Calu3 (cell line): Measurements from ENCODE around the gene NUDT14. TPM values are rescaled to one million over a fixed set of nuclear protein-coding genes. Genes with fewer than 3 reads are reported as not detected.

Source experiments
- BruUV-seq: library from RNA; stranded (reverse); fragments of 400-500 nt; replicated peaks from 2 replicates; lab custom pipeline; 2021; lab: Mats Ljungman, UMichigan
- CTCF ChIA-PET: fragments of 300-600 bp; sonication (Branson Sonifier 250); formaldehyde crosslinking; loops from one replicate; lab custom pipeline; 2022; ENCODE audit warnings: antibody characterized with exemption; lab: Charles Lee
- DNase-seq: peaks from one replicate; pipeline ENCODE4 v3.0.0; 2022
- H3K27ac Mint-ChIP-seq: one replicate; pipeline ENCODE4 v1.8.0; 2022; ENCODE audit warnings: mixed read lengths; ENCODE audit not compliant: unreplicated experiment
- H3K27me3 Mint-ChIP-seq: one replicate; pipeline ENCODE4 v1.8.0; 2022; ENCODE audit warnings: mixed read lengths; ENCODE audit not compliant: unreplicated experiment
- H3K36me3 Mint-ChIP-seq: one replicate; pipeline ENCODE4 v1.8.0; 2022; ENCODE audit warnings: mild to moderate bottlenecking, moderate library complexity, mixed read lengths; ENCODE audit not compliant: insufficient read depth, unreplicated experiment
- H3K4me1 Mint-ChIP-seq: one replicate; pipeline ENCODE4 v1.8.0; 2022; ENCODE audit warnings: mild to moderate bottlenecking, low read depth, mixed read lengths; ENCODE audit not compliant: unreplicated experiment
- H3K4me3 Mint-ChIP-seq: one replicate; pipeline ENCODE4 v1.8.0; 2022; ENCODE audit warnings: mild to moderate bottlenecking, low read depth, moderate library complexity, mixed read lengths; ENCODE audit not compliant: unreplicated experiment
- H3K9me3 Mint-ChIP-seq: one replicate; pipeline ENCODE4 v1.8.0; 2022; ENCODE audit warnings: low read depth, mixed read lengths; ENCODE audit not compliant: unreplicated experiment
- intact Hi-C: fragments of 100-400 bp; cut with micrococcal nuclease; formaldehyde crosslinking; loops from one replicate; pipeline ENCODE4 v1.10.0; 2022; ENCODE audit not compliant: unreplicated experiment
- total RNA-seq: library from RNA; stranded (reverse); gene quantifications from 2 replicates; pipeline ENCODE4 v1.2.3, GENCODE V29; 2022
- TF ChIP-seq, protein P1 (sequence below): fragments of 200-600 bp; IDR thresholded peaks from one replicate; pipeline ENCODE4 v1.8.0; 2022; ENCODE audit warnings: antibody characterized with exemption; ENCODE audit not compliant: unreplicated experiment

Gene NUDT14
- total RNA-seq, 1 experiment from 2014 or later, result 38.0 TPM

DNA sequence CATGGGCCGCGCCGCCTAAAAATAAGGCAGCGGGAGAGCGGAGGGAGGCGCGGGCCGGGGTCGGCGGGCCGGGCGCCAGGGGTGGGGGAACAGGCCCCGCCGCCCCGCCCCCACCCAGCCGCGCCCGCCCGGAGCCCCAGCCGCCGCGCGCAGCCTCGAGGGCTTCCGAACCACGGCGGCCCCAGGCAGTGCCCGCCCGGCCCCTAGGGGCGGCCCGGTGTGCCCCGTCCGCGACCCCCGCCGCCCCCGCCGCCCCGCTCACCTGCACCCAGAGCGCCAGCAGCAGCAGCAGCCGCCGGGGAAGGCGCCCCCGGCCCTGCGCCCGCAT, 13.1 kb downstream of the NUDT14 start:
- intact Hi-C loops, result loop anchor here (5.0 kb wide), 1 partner anchor 76 kb away; no protein-coding TSS in a partner anchor
- CTCF ChIA-PET, result interaction anchor here (1.0 kb wide), 1 partner anchor 76 kb away, joined by 3 read pairs; no protein-coding TSS in a partner anchor
- Mint-ChIP-seq H3K4me1 (peaks cover 10% of the 10 kb centered on the region), H3K27ac (no peak overlapping the region), H3K27me3 (peaks cover 11% of the 10 kb centered on the region), H3K4me3 (peak overlapping the region; percentile 55), H3K9me3 (no peaks in the 10 kb centered on the region), H3K36me3 (peaks cover 18% of the 10 kb centered on the region)
- no TSS peak for BruUV-seq
- TF ChIP-seq, protein P1, sequence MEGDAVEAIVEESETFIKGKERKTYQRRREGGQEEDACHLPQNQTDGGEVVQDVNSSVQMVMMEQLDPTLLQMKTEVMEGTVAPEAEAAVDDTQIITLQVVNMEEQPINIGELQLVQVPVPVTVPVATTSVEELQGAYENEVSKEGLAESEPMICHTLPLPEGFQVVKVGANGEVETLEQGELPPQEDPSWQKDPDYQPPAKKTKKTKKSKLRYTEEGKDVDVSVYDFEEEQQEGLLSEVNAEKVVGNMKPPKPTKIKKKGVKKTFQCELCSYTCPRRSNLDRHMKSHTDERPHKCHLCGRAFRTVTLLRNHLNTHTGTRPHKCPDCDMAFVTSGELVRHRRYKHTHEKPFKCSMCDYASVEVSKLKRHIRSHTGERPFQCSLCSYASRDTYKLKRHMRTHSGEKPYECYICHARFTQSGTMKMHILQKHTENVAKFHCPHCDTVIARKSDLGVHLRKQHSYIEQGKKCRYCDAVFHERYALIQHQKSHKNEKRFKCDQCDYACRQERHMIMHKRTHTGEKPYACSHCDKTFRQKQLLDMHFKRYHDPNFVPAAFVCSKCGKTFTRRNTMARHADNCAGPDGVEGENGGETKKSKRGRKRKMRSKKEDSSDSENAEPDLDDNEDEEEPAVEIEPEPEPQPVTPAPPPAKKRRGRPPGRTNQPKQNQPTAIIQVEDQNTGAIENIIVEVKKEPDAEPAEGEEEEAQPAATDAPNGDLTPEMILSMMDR, result no peak
- DNase-seq, result no peak

DNA sequence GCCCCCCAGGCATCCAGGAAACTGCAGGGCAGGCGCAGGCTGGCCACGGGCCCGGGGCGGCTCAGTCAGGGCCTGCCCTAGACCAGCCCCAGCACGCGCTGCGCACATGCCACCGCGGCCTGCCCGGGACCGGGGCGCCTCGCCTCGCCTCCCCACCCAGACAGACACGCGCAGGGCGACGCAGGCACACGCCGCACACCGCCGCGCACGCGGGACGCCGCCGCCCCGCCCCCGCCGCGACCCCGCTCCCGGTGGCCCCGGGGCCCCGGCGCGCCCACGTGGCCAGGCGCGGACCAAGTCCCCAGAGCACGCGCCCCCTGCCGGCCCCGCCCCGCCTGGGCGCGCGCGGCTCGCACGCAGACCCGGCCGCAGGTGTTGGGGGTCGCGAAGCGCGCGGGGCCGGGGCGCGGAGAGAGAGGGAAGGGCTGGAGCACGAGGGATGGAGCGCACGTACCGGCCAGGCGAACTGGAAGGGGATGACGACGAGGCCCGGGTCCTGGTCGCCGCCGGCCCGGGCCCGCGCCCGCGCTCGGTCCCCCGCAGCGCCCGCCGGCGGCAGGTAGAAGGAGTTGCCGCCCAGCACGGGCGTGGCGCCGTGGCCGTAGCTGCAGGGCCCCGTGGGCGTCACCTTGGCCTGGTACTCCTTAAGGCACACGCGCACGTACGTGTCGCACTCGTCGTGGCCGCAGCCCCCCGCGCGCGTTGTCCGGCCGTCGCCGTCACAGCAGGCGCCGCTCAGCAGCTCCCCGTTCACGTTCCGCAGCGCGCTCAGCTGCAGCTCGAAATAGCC, 13.6 kb downstream of the NUDT14 start:
- intact Hi-C loops, result loop anchor here (5.0 kb wide), 1 partner anchor 75 kb away; no protein-coding TSS in a partner anchor
- CTCF ChIA-PET, result interaction anchor here (1.0 kb wide), 1 partner anchor 75 kb away, joined by 3 read pairs; no protein-coding TSS in a partner anchor
- H3K27me3 Mint-ChIP-seq, result peaks cover 11% of the 10 kb centered on the region
- BruUV-seq, result no TSS peak
- peak overlapping the region; percentile 55 for H3K4me3 Mint-ChIP-seq
- peaks cover 18% of the 10 kb centered on the region for H3K36me3 Mint-ChIP-seq
- DNase-seq, result peak; percentile 27
- H3K9me3 Mint-ChIP-seq, result no peaks in the 10 kb centered on the region
- TF ChIP-seq, protein P1, result no peak
- peaks cover 10% of the 10 kb centered on the region for H3K4me1 Mint-ChIP-seq
- H3K27ac Mint-ChIP-seq, result no peak overlapping the region

DNA sequence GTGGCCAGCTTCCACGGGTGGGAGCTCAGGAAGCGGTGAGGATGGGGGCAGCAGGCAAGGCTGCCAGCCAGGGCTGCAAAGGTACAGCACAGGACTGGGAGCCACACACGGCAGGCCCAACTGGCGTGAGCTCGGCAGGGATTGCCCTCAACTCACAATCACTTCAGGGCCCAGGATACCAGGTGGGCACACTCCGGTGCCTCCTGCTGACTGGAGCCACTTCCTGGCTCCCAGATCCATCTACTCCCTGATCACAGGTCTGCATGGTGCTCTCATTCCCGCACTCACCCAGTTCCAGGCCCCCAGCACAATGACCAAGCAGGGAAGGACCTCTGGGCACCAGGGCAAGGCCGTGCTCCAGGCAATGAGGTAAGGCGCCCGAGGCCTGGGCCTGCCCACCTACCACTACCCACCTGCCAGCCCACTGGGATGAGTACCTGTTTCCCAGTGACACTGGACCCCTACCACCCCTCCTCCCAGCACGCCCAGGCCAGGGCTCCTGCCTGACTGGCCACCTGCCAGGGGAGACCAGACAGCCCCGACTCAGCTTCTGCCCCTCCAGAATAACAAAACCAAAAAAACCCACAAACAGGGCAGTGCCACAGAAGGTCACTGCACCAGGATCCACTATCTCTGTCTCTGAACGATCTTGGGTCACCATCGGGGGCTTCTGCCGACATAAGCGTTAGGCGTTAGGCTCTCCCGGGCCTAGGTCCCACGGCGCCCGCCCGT, 14.4 kb downstream of the NUDT14 start:
- CTCF ChIA-PET, result no interaction called here
- H3K4me3 Mint-ChIP-seq, result peak overlapping the region; percentile 55
- TF ChIP-seq, protein P1, result no peak
- DNase-seq, result no peak
- H3K27me3 Mint-ChIP-seq, result peaks cover 11% of the 10 kb centered on the region
- no peaks in the 10 kb centered on the region for H3K9me3 Mint-ChIP-seq
- peaks cover 18% of the 10 kb centered on the region for H3K36me3 Mint-ChIP-seq
- BruUV-seq, result no TSS peak
- intact Hi-C loops, result loop anchor here (5.0 kb wide), 1 partner anchor 74 kb away; no protein-coding TSS in a partner anchor
- H3K4me1 Mint-ChIP-seq, result peaks cover 10% of the 10 kb centered on the region
- no peak overlapping the region for H3K27ac Mint-ChIP-seq

DNA sequence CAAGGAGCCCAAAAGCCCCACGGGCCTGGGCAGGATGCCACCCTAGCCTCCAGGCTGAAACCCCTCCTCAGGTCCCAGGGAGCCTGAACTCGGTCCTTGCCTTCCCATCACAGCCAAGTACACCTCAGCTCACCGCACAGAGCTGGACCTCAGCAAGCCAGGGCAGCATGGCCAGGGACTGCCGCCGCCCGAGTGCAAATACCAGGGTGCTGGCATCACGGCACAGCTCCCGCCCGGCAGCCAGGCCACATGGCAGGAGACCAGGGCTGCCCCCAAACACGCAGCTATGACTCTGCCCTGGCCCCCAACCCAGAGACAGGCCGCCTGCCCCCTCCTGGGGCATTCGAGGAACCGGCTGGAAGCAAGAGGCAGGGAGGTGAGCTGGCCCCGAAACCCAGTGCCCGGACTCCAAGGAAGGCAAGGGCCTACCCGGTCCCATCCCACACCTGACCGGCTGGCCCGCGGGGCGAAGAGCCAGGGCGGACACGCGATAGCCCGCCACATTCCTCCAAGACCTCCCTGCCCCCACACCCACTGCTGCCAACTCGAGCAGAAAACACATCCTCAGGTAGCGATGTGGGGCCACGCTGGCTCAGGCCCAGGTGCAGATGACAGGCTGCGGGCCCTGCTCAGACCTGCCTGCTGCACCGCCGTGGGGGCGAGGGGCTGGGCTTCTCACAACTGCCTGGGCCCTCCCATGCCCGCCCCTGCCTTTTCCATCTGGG, 15.2 kb downstream of the NUDT14 start:
- TF ChIP-seq, protein P1, result no peak
- CTCF ChIA-PET, result interaction anchor here (1.5 kb wide), 1 partner anchor 75 kb away, joined by 5 read pairs; no protein-coding TSS in a partner anchor
- no peak for DNase-seq
- intact Hi-C loops, result loop anchor here (5.0 kb wide), 1 partner anchor 74 kb away; no protein-coding TSS in a partner anchor
- H3K4me3 Mint-ChIP-seq, result peak overlapping the region; percentile 55
- H3K27me3 Mint-ChIP-seq, result peaks cover 11% of the 10 kb centered on the region
- no peak overlapping the region for H3K27ac Mint-ChIP-seq
- H3K36me3 Mint-ChIP-seq, result peaks cover 18% of the 10 kb centered on the region
- no peaks in the 10 kb centered on the region for H3K9me3 Mint-ChIP-seq
- BruUV-seq, result no TSS peak
- H3K4me1 Mint-ChIP-seq, result peaks cover 10% of the 10 kb centered on the region
